ENCODE data around the gene HSPA1B. TPM values are rescaled to one million over a fixed set of nuclear protein-coding genes. Genes with fewer than 3 reads are reported as not detected.

The HSPA1B gene
- polyA plus RNA-seq, 2 of the 4 experiments (the other 2 are of a cell fraction): 70.6 to 125 TPM

Small RNAs within 50 kb of the gene (small RNA-seq; reads per million reads assigned to genes)
- gene RF00019: 0 reads per million in 6 experiments
- 3.1 to 146 (median 45.1) reads per million in 6 experiments for gene SNORD48
- 0 reads per million in 6 experiments for gene SNORD52

Other genes starting within 250 kb of the HSPA1B start
Only the 30 nearest of the 38 such genes appear.
- 2.6 and 4.1 TPM in 2 replicates for gene APOM, start 171.8 kb upstream of the HSPA1B start, polyA plus RNA-seq (2011; rRNA removed)
- gene APOM, start 171.8 kb upstream of the HSPA1B start, polyA plus RNA-seq (2017; fragmentation: RNase III; extraction: RNeasy Plus Mini Kit Qiagen cat#74134 plus additional on column Dnase treatment): 1.5 to 2.1 TPM (median 1.9 TPM) in 3 replicates
- gene C6orf47, start 167.0 kb upstream of the HSPA1B start, polyA plus RNA-seq (2011; rRNA removed): 6.0 and 6.1 TPM in 2 replicates
- 10.7 to 13.6 TPM (median 11.9 TPM) in 3 replicates for gene C6orf47, start 167.0 kb upstream of the HSPA1B start, polyA plus RNA-seq (2017; fragmentation: RNase III; extraction: RNeasy Plus Mini Kit Qiagen cat#74134 plus additional on column Dnase treatment)
- 10.0 and 11.0 TPM in 2 replicates for gene GPANK1, start 162.7 kb upstream of the HSPA1B start, polyA plus RNA-seq (2011; rRNA removed)
- 9.7 to 11.7 TPM (median 11.0 TPM) in 3 replicates for gene GPANK1, start 162.7 kb upstream of the HSPA1B start, polyA plus RNA-seq (2017; fragmentation: RNase III; extraction: RNeasy Plus Mini Kit Qiagen cat#74134 plus additional on column Dnase treatment)
- 41.8 and 61.0 TPM in 2 replicates for gene CSNK2B, start 161.7 kb upstream of the HSPA1B start, polyA plus RNA-seq (2011; rRNA removed)
- 134 to 141 TPM (median 141 TPM) in 3 replicates for gene CSNK2B, start 161.7 kb upstream of the HSPA1B start, polyA plus RNA-seq (2017; fragmentation: RNase III; extraction: RNeasy Plus Mini Kit Qiagen cat#74134 plus additional on column Dnase treatment)
- gene LY6G5B, start 157.8 kb upstream of the HSPA1B start, polyA plus RNA-seq (2011; rRNA removed): 5.9 and 6.7 TPM in 2 replicates
- 9.0 to 12.3 TPM (median 9.9 TPM) in 3 replicates for gene LY6G5B, start 157.8 kb upstream of the HSPA1B start, polyA plus RNA-seq (2017; fragmentation: RNase III; extraction: RNeasy Plus Mini Kit Qiagen cat#74134 plus additional on column Dnase treatment)
- 1.2 and 1.6 TPM in 2 replicates for gene LY6G5C, start 146.7 kb upstream of the HSPA1B start, polyA plus RNA-seq (2011; rRNA removed)
- 1.5 to 1.9 TPM (median 1.6 TPM) in 3 replicates for gene LY6G5C, start 146.7 kb upstream of the HSPA1B start, polyA plus RNA-seq (2017; fragmentation: RNase III; extraction: RNeasy Plus Mini Kit Qiagen cat#74134 plus additional on column Dnase treatment)
- gene ABHD16A, start 124.4 kb upstream of the HSPA1B start, polyA plus RNA-seq (2011; rRNA removed): 22.3 and 22.6 TPM in 2 replicates
- 14.5 to 16.6 TPM (median 16.2 TPM) in 3 replicates for gene ABHD16A, start 124.4 kb upstream of the HSPA1B start, polyA plus RNA-seq (2017; fragmentation: RNase III; extraction: RNeasy Plus Mini Kit Qiagen cat#74134 plus additional on column Dnase treatment)
- gene LY6G6F, start 120.9 kb upstream of the HSPA1B start, polyA plus RNA-seq (2011; rRNA removed): not detected in 2 replicates
- gene LY6G6F, start 120.9 kb upstream of the HSPA1B start, polyA plus RNA-seq (2017; fragmentation: RNase III; extraction: RNeasy Plus Mini Kit Qiagen cat#74134 plus additional on column Dnase treatment): not detected in 3 replicates
- gene LY6G6D, start 112.4 kb upstream of the HSPA1B start, polyA plus RNA-seq (2011; rRNA removed): not detected in 2 replicates
- not detected in 3 replicates for gene LY6G6D, start 112.4 kb upstream of the HSPA1B start, polyA plus RNA-seq (2017; fragmentation: RNase III; extraction: RNeasy Plus Mini Kit Qiagen cat#74134 plus additional on column Dnase treatment)
- 0.08 and 0.11 TPM in 2 replicates for gene LY6G6C, start 106.0 kb upstream of the HSPA1B start, polyA plus RNA-seq (2011; rRNA removed)
- gene LY6G6C, start 106.0 kb upstream of the HSPA1B start, polyA plus RNA-seq (2017; fragmentation: RNase III; extraction: RNeasy Plus Mini Kit Qiagen cat#74134 plus additional on column Dnase treatment): 0.11 to 0.21 TPM in 2 of 3 replicates, not detected in the other
- not detected in 2 replicates for gene MPIG6B, start 104.4 kb upstream of the HSPA1B start, polyA plus RNA-seq (2011; rRNA removed)
- gene MPIG6B, start 104.4 kb upstream of the HSPA1B start, polyA plus RNA-seq (2017; fragmentation: RNase III; extraction: RNeasy Plus Mini Kit Qiagen cat#74134 plus additional on column Dnase treatment): not detected in 3 replicates
- 19.3 and 20.6 TPM in 2 replicates for gene DDAH2, start 98.4 kb upstream of the HSPA1B start, polyA plus RNA-seq (2011; rRNA removed)
- gene DDAH2, start 98.4 kb upstream of the HSPA1B start, polyA plus RNA-seq (2017; fragmentation: RNase III; extraction: RNeasy Plus Mini Kit Qiagen cat#74134 plus additional on column Dnase treatment): 44.8 to 57.3 TPM (median 54.5 TPM) in 3 replicates
- gene CLIC1, start 91.2 kb upstream of the HSPA1B start, polyA plus RNA-seq (2011; rRNA removed): 346 and 397 TPM in 2 replicates
- gene CLIC1, start 91.2 kb upstream of the HSPA1B start, polyA plus RNA-seq (2017; fragmentation: RNase III; extraction: RNeasy Plus Mini Kit Qiagen cat#74134 plus additional on column Dnase treatment): 249 to 283 TPM (median 251 TPM) in 3 replicates
- 36.5 and 42.6 TPM in 2 replicates for gene MSH5, start 87.7 kb upstream of the HSPA1B start, polyA plus RNA-seq (2011; rRNA removed)
- gene MSH5, start 87.7 kb upstream of the HSPA1B start, polyA plus RNA-seq (2017; fragmentation: RNase III; extraction: RNeasy Plus Mini Kit Qiagen cat#74134 plus additional on column Dnase treatment): 17.1 to 18.8 TPM (median 17.4 TPM) in 3 replicates
- gene SAPCD1, start 65.1 kb upstream of the HSPA1B start, polyA plus RNA-seq (2011; rRNA removed): 3.3 and 6.9 TPM in 2 replicates
- gene SAPCD1, start 65.1 kb upstream of the HSPA1B start, polyA plus RNA-seq (2017; fragmentation: RNase III; extraction: RNeasy Plus Mini Kit Qiagen cat#74134 plus additional on column Dnase treatment): 5.8 to 7.5 TPM (median 7.1 TPM) in 3 replicates
- gene VWA7, start 50.4 kb upstream of the HSPA1B start, polyA plus RNA-seq (2011; rRNA removed): 1.1 TPM in 2 replicates
- gene VWA7, start 50.4 kb upstream of the HSPA1B start, polyA plus RNA-seq (2017; fragmentation: RNase III; extraction: RNeasy Plus Mini Kit Qiagen cat#74134 plus additional on column Dnase treatment): 0.95 to 1.1 TPM (median 0.98 TPM) in 3 replicates
- gene VARS1, start 32.0 kb upstream of the HSPA1B start, polyA plus RNA-seq (2011; rRNA removed): 17.7 and 24.7 TPM in 2 replicates
- 57.2 to 58.4 TPM (median 58.3 TPM) in 3 replicates for gene VARS1, start 32.0 kb upstream of the HSPA1B start, polyA plus RNA-seq (2017; fragmentation: RNase III; extraction: RNeasy Plus Mini Kit Qiagen cat#74134 plus additional on column Dnase treatment)
- gene LSM2, start 20.8 kb upstream of the HSPA1B start, polyA plus RNA-seq (2011; rRNA removed): 54.7 and 73.8 TPM in 2 replicates
- gene LSM2, start 20.8 kb upstream of the HSPA1B start, polyA plus RNA-seq (2017; fragmentation: RNase III; extraction: RNeasy Plus Mini Kit Qiagen cat#74134 plus additional on column Dnase treatment): 58.9 to 65.3 TPM (median 59.6 TPM) in 3 replicates
- gene HSPA1L, start 12.5 kb upstream of the HSPA1B start, polyA plus RNA-seq (2011; rRNA removed): 1.2 and 1.6 TPM in 2 replicates
- 1.2 to 1.7 TPM (median 1.4 TPM) in 3 replicates for gene HSPA1L, start 12.5 kb upstream of the HSPA1B start, polyA plus RNA-seq (2017; fragmentation: RNase III; extraction: RNeasy Plus Mini Kit Qiagen cat#74134 plus additional on column Dnase treatment)
- gene HSPA1A, start 12.2 kb upstream of the HSPA1B start, polyA plus RNA-seq (2011; rRNA removed): 88.2 and 122 TPM in 2 replicates
- gene HSPA1A, start 12.2 kb upstream of the HSPA1B start, polyA plus RNA-seq (2017; fragmentation: RNase III; extraction: RNeasy Plus Mini Kit Qiagen cat#74134 plus additional on column Dnase treatment): 129 to 204 TPM (median 194 TPM) in 3 replicates
- 15.8 and 20.6 TPM in 2 replicates for gene NEU1, start 35.1 kb downstream of the HSPA1B start, polyA plus RNA-seq (2011; rRNA removed)
- 12.8 to 19.2 TPM (median 16.0 TPM) in 3 replicates for gene NEU1, start 35.1 kb downstream of the HSPA1B start, polyA plus RNA-seq (2017; fragmentation: RNase III; extraction: RNeasy Plus Mini Kit Qiagen cat#74134 plus additional on column Dnase treatment)
- gene SLC44A4, start 51.3 kb downstream of the HSPA1B start, polyA plus RNA-seq (2011; rRNA removed): 0.24 and 0.27 TPM in 2 replicates
- gene SLC44A4, start 51.3 kb downstream of the HSPA1B start, polyA plus RNA-seq (2017; fragmentation: RNase III; extraction: RNeasy Plus Mini Kit Qiagen cat#74134 plus additional on column Dnase treatment): not detected in 3 replicates
- gene EHMT2, start 70.0 kb downstream of the HSPA1B start, polyA plus RNA-seq (2011; rRNA removed): 15.4 and 16.4 TPM in 2 replicates
- 27.0 to 32.3 TPM (median 30.9 TPM) in 3 replicates for gene EHMT2, start 70.0 kb downstream of the HSPA1B start, polyA plus RNA-seq (2017; fragmentation: RNase III; extraction: RNeasy Plus Mini Kit Qiagen cat#74134 plus additional on column Dnase treatment)
- gene ZBTB12, start 74.3 kb downstream of the HSPA1B start, polyA plus RNA-seq (2011; rRNA removed): 2.2 and 2.9 TPM in 2 replicates
- 8.4 to 10.1 TPM (median 10.0 TPM) in 3 replicates for gene ZBTB12, start 74.3 kb downstream of the HSPA1B start, polyA plus RNA-seq (2017; fragmentation: RNase III; extraction: RNeasy Plus Mini Kit Qiagen cat#74134 plus additional on column Dnase treatment)
- gene C2, start 100.0 kb downstream of the HSPA1B start, polyA plus RNA-seq (2011; rRNA removed): 0.83 and 0.87 TPM in 2 replicates
- gene C2, start 100.0 kb downstream of the HSPA1B start, polyA plus RNA-seq (2017; fragmentation: RNase III; extraction: RNeasy Plus Mini Kit Qiagen cat#74134 plus additional on column Dnase treatment): 0.22 to 0.41 TPM (median 0.36 TPM) in 3 replicates
- gene CFB, start 118.4 kb downstream of the HSPA1B start, polyA plus RNA-seq (2011; rRNA removed): 5.6 and 8.6 TPM in 2 replicates
- gene CFB, start 118.4 kb downstream of the HSPA1B start, polyA plus RNA-seq (2017; fragmentation: RNase III; extraction: RNeasy Plus Mini Kit Qiagen cat#74134 plus additional on column Dnase treatment): 2.7 to 4.9 TPM (median 4.4 TPM) in 3 replicates
- gene NELFE, start 131.2 kb downstream of the HSPA1B start, polyA plus RNA-seq (2011; rRNA removed): 54.1 and 64.2 TPM in 2 replicates
- gene NELFE, start 131.2 kb downstream of the HSPA1B start, polyA plus RNA-seq (2017; fragmentation: RNase III; extraction: RNeasy Plus Mini Kit Qiagen cat#74134 plus additional on column Dnase treatment): 70.6 to 73.6 TPM (median 72.4 TPM) in 3 replicates
- gene SKIC2, start 131.4 kb downstream of the HSPA1B start, polyA plus RNA-seq (2011; rRNA removed): 20.8 and 23.4 TPM in 2 replicates
- 33.2 to 40.5 TPM (median 37.5 TPM) in 3 replicates for gene SKIC2, start 131.4 kb downstream of the HSPA1B start, polyA plus RNA-seq (2017; fragmentation: RNase III; extraction: RNeasy Plus Mini Kit Qiagen cat#74134 plus additional on column Dnase treatment)
- 12.7 and 16.0 TPM in 2 replicates for gene DXO, start 144.4 kb downstream of the HSPA1B start, polyA plus RNA-seq (2011; rRNA removed)
- gene DXO, start 144.4 kb downstream of the HSPA1B start, polyA plus RNA-seq (2017; fragmentation: RNase III; extraction: RNeasy Plus Mini Kit Qiagen cat#74134 plus additional on column Dnase treatment): 11.6 to 15.6 TPM (median 14.6 TPM) in 3 replicates
- gene C4A, start 154.3 kb downstream of the HSPA1B start, polyA plus RNA-seq (2011; rRNA removed): 1.6 and 1.8 TPM in 2 replicates
- 1.3 to 1.4 TPM (median 1.4 TPM) in 3 replicates for gene C4A, start 154.3 kb downstream of the HSPA1B start, polyA plus RNA-seq (2017; fragmentation: RNase III; extraction: RNeasy Plus Mini Kit Qiagen cat#74134 plus additional on column Dnase treatment)

All from A549 (cell line).